ENCODE results near the gene S100A6.

Gene S100A6

DNA sequence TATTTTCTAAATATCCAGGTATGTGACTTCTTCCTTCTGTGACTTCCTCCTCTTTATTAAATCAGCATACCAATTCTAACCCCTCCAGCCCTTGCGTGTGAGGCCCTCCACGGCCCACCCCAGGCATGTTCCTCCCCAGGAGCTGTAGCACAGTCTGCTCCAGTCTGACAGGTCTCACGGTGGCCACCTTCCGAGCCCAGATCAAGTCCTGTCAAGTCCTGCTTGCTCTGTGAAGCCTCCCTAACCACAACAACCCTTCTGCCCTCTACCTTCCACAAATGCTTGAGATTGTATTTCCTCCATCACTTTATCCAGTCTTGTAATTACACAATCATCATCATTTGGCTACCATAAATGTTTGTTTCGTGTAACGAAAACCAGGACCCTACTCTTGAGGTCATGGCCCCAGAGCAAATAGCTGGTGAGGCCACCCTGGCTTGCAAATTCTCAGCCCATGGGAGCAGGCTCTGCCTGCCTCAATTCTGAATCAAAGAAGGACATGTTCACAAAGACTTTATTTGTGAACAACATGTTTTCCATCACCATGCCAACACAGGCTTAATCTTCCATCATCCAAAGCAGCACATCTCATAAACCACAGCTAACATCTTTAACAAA is 42.3 kb downstream of the S100A6 start:
- DNase-seq = no peak

DNA sequence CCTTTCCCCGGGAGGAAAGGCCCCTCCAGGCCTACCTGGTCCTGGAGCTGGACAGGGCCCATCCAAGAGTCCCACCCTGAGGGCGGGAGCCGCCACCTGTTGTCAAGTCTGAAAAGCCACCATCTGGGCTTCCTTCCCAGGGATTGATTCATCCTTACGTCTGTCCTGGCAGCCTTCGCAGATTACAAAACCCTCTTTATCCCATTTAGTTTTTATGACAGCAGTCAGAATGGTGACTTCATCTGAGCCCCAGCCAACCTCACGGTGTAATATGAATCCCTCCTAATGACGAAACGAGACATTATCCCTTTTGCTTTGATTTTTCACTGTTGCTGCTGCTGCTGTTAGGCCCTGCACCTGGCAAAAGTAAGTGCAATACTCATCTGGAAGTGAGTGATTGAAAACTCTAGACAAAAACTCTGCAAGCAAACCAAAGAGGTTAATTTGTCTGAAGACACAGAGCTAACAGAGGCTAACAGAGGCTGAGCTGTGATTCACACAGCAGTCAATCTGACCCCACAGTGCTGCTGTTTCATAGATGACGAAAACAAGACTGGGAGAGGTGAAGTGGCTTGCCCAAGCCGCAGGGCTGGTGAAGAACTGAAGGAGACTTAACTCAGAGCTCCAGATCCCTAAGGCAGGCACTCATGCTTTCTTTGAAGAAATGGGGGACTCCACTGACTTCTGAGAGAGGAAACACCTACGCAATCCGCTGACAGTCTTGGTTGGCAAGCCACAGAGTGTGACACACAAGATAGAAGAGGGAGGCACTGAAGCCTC is 45.3 kb downstream of the S100A6 start:
- DNase-seq = no peak

DNA sequence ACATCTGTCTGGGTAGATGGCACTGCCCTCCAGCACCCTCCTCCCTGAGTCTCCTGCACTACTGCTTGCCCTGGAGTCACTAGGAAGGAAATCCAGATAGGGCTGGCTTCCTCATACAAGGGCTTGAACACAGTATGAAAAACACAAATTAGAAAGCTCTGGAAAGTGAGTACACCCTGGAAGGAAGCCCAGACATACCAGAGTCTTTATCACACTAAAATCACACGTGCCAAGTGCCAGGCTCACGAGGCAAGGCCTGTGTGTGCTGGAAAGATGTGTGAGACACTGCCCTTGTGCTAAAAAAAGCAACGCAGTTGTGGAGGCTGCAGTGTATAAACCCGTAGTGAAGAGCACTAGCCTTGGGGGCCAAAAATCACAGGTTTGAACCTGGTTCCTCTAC is 47.1 kb downstream of the S100A6 start:
- DNase-seq = no peak

DNA sequence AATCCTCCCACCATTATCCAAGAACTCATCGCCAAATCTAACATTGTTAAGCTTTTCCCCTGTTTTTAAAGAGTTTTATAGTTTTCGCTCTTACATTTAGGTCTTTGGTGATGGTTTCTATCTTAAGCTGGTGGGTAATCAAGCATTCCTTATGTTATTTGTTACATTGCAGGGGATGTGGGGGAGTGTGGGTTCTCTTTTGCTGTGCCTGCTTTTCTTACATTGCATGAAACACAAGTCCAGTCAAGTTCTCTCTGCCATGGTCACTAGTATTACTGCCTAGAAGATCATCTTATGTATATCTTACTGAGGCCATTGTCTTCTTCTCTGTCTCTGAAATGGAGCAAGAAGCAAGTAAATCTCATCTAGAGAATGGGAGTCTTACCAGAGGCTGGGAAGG is 48.1 kb downstream of the S100A6 start:
- DNase-seq = no peak

DNA sequence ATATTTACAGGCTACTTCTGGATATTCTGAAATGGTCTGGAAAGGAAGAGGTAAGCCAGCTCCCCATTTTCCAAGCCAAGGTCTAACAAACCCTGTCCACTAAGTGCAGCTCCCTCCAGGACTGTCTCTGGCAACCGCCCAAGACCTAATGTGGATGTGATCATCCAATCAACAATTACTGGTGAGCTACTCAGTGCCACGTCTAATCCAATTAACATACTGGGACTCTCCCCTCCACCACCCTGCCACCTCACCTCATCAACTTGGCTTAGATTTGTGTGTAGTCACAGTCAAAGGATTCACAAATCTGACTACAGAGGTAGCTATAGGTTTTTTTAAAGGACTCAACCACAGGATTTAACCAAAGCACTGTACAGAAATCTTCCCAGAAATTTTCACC is 49.9 kb downstream of the S100A6 start:
- no peak for DNase-seq
